Measurements from ENCODE around the gene RBM19.

RBM19 gene

GRCh38 chr12:113781415-113782198, 184.5 kb downstream of the RBM19 start:
- WGBS (ENCODE audit: insufficient coverage): 67% methylated on average over 10 of the region's 10 CpGs
- ChIA-PET CTCF (no interaction called here), POLR2A (no interaction called here)
- Histone ChIP-seq H3K4me1 (ENCODE audit: control extremely low read depth in 1 of 4, control insufficient read depth in 4 of 4, insufficient read depth in 4 of 4, low read length in 3 of 4) (no peaks in the 10 kb centered on the region), H3K36me3 (ENCODE audit: control insufficient read depth in 4 of 4, insufficient read depth in 4 of 4, low read length in 3 of 4) (no peaks in the 10 kb centered on the region), H3K4me3 (ENCODE audit: control insufficient read depth in 1 of 7, extremely low read depth in 1 of 7, insufficient read depth in 4 of 7, low read depth in 2 of 7, low read length in 6 of 7) (no peak overlapping the region), H3K27ac (ENCODE audit: insufficient read depth in 1 of 2, low read depth in 1 of 2, low read length in 2 of 2, poor library complexity in 1 of 2, severe bottlenecking in 2 of 2) (no peak overlapping the region), H3K27me3 (replicated peaks in 2 of 5; ENCODE audit: control insufficient read depth in 4 of 5, insufficient read depth in 5 of 5, low read length in 4 of 5) (peaks cover 0 to 66% (median 27%) of the 10 kb centered on the region in 5 experiments), H3K9me3 (ENCODE audit: control extremely low read depth in 1 of 5, control insufficient read depth in 4 of 5, insufficient read depth in 2 of 5, low read depth in 1 of 5, low read length in 4 of 5) (peaks cover 0 to 10% (median 2%) of the 10 kb centered on the region in 5 experiments)
- DNase-seq: no peak

- Histone ChIP-seq H3K27me3 (replicated peaks in 2 of 5; ENCODE audit: control insufficient read depth in 4 of 5, insufficient read depth in 5 of 5, low read length in 4 of 5) (peaks cover 0 to 64% (median 21%) of the 10 kb centered on the region in 5 experiments), H3K4me1 (ENCODE audit: control extremely low read depth in 1 of 4, control insufficient read depth in 4 of 4, insufficient read depth in 4 of 4, low read length in 3 of 4) (no peaks in the 10 kb centered on the region), H3K4me3 (ENCODE audit: control insufficient read depth in 1 of 7, extremely low read depth in 1 of 7, insufficient read depth in 4 of 7, low read depth in 2 of 7, low read length in 6 of 7) (no peak overlapping the region), H3K36me3 (ENCODE audit: control insufficient read depth in 4 of 4, insufficient read depth in 4 of 4, low read length in 3 of 4) (no peaks in the 10 kb centered on the region), H3K9me3 (ENCODE audit: control extremely low read depth in 1 of 5, control insufficient read depth in 4 of 5, insufficient read depth in 2 of 5, low read depth in 1 of 5, low read length in 4 of 5) (peaks cover 0 to 5% (median 0%) of the 10 kb centered on the region in 5 experiments), H3K27ac (ENCODE audit: insufficient read depth in 1 of 2, low read depth in 1 of 2, low read length in 2 of 2, poor library complexity in 1 of 2, severe bottlenecking in 2 of 2) (no peak overlapping the region)
- ChIA-PET POLR2A (no interaction called here), CTCF (no interaction called here)
- no peak for DNase-seq
- WGBS (ENCODE audit: insufficient coverage): 100% methylated on average over 1 of the region's 2 CpGs
Observed at GRCh38 chr12:113779774-113780173, 186.4 kb downstream of the RBM19 start.

GRCh38 chr12:113778432-113779132, 187.5 kb downstream of the RBM19 start:
- Histone ChIP-seq H3K27ac (ENCODE audit: insufficient read depth in 1 of 2, low read depth in 1 of 2, low read length in 2 of 2, poor library complexity in 1 of 2, severe bottlenecking in 2 of 2) (no peak overlapping the region), H3K36me3 (ENCODE audit: control insufficient read depth in 4 of 4, insufficient read depth in 4 of 4, low read length in 3 of 4) (no peaks in the 10 kb centered on the region), H3K4me3 (ENCODE audit: control insufficient read depth in 1 of 7, extremely low read depth in 1 of 7, insufficient read depth in 4 of 7, low read depth in 2 of 7, low read length in 6 of 7) (no peak overlapping the region), H3K4me1 (ENCODE audit: control extremely low read depth in 1 of 4, control insufficient read depth in 4 of 4, insufficient read depth in 4 of 4, low read length in 3 of 4) (no peaks in the 10 kb centered on the region), H3K9me3 (ENCODE audit: control extremely low read depth in 1 of 5, control insufficient read depth in 4 of 5, insufficient read depth in 2 of 5, low read depth in 1 of 5, low read length in 4 of 5) (peaks cover 0 to 5% (median 0%) of the 10 kb centered on the region in 5 experiments), H3K27me3 (replicated peaks in 2 of 5; ENCODE audit: control insufficient read depth in 4 of 5, insufficient read depth in 5 of 5, low read length in 4 of 5) (peaks cover 0 to 59% (median 12%) of the 10 kb centered on the region in 5 experiments)
- ChIA-PET POLR2A (no interaction called here), CTCF (interaction anchor here (0.6 kb wide), 1 partner anchor 942 kb away, joined by 3 read pairs; no protein-coding TSS in a partner anchor)
- no peak for DNase-seq
- 58% methylated on average over 8 of the region's 12 CpGs for WGBS (ENCODE audit: insufficient coverage)

GRCh38 chr12:113777751-113778150, 188.4 kb downstream of the RBM19 start:
- ChIA-PET POLR2A (no interaction called here), CTCF (no interaction called here)
- Histone ChIP-seq H3K9me3 (ENCODE audit: control extremely low read depth in 1 of 5, control insufficient read depth in 4 of 5, insufficient read depth in 2 of 5, low read depth in 1 of 5, low read length in 4 of 5) (peaks cover 0 to 5% (median 0%) of the 10 kb centered on the region in 5 experiments), H3K27me3 (replicated peaks in 2 of 5; ENCODE audit: control insufficient read depth in 4 of 5, insufficient read depth in 5 of 5, low read length in 4 of 5) (peaks cover 0 to 53% (median 15%) of the 10 kb centered on the region in 5 experiments), H3K4me3 (ENCODE audit: control insufficient read depth in 1 of 7, extremely low read depth in 1 of 7, insufficient read depth in 4 of 7, low read depth in 2 of 7, low read length in 6 of 7) (no peak overlapping the region), H3K36me3 (ENCODE audit: control insufficient read depth in 4 of 4, insufficient read depth in 4 of 4, low read length in 3 of 4) (no peaks in the 10 kb centered on the region), H3K4me1 (ENCODE audit: control extremely low read depth in 1 of 4, control insufficient read depth in 4 of 4, insufficient read depth in 4 of 4, low read length in 3 of 4) (no peaks in the 10 kb centered on the region), H3K27ac (ENCODE audit: insufficient read depth in 1 of 2, low read depth in 1 of 2, low read length in 2 of 2, poor library complexity in 1 of 2, severe bottlenecking in 2 of 2) (no peak overlapping the region)
- 100% methylated on average over 1 of the region's 2 CpGs for WGBS (ENCODE audit: insufficient coverage)
- no peak for DNase-seq

GRCh38 chr12:113776536-113776935, 189.6 kb downstream of the RBM19 start:
- DNase-seq: no peak
- Histone ChIP-seq H3K27ac (ENCODE audit: insufficient read depth in 1 of 2, low read depth in 1 of 2, low read length in 2 of 2, poor library complexity in 1 of 2, severe bottlenecking in 2 of 2) (no peak overlapping the region), H3K4me1 (ENCODE audit: control extremely low read depth in 1 of 4, control insufficient read depth in 4 of 4, insufficient read depth in 4 of 4, low read length in 3 of 4) (no peaks in the 10 kb centered on the region), H3K36me3 (ENCODE audit: control insufficient read depth in 4 of 4, insufficient read depth in 4 of 4, low read length in 3 of 4) (no peaks in the 10 kb centered on the region), H3K4me3 (ENCODE audit: control insufficient read depth in 1 of 7, extremely low read depth in 1 of 7, insufficient read depth in 4 of 7, low read depth in 2 of 7, low read length in 6 of 7) (no peak overlapping the region), H3K27me3 (replicated peaks in 2 of 5; ENCODE audit: control insufficient read depth in 4 of 5, insufficient read depth in 5 of 5, low read length in 4 of 5) (peaks cover 0 to 41% (median 11%) of the 10 kb centered on the region in 5 experiments), H3K9me3 (ENCODE audit: control extremely low read depth in 1 of 5, control insufficient read depth in 4 of 5, insufficient read depth in 2 of 5, low read depth in 1 of 5, low read length in 4 of 5) (peaks cover 0 to 4% (median 0%) of the 10 kb centered on the region in 5 experiments)
- 84% methylated on average over 7 of the region's 7 CpGs for WGBS (ENCODE audit: insufficient coverage)
- ChIA-PET POLR2A (no interaction called here), CTCF (interaction anchor here (0.6 kb wide), 1 partner anchor 138 kb away, joined by 3 read pairs; no protein-coding TSS in a partner anchor)

- Histone ChIP-seq H3K36me3 (ENCODE audit: control insufficient read depth in 4 of 4, insufficient read depth in 4 of 4, low read length in 3 of 4) (no peaks in the 10 kb centered on the region), H3K4me3 (ENCODE audit: control insufficient read depth in 1 of 7, extremely low read depth in 1 of 7, insufficient read depth in 4 of 7, low read depth in 2 of 7, low read length in 6 of 7) (no peak overlapping the region), H3K4me1 (ENCODE audit: control extremely low read depth in 1 of 4, control insufficient read depth in 4 of 4, insufficient read depth in 4 of 4, low read length in 3 of 4) (no peaks in the 10 kb centered on the region), H3K27ac (ENCODE audit: insufficient read depth in 1 of 2, low read depth in 1 of 2, low read length in 2 of 2, poor library complexity in 1 of 2, severe bottlenecking in 2 of 2) (no peak overlapping the region), H3K9me3 (ENCODE audit: control extremely low read depth in 1 of 5, control insufficient read depth in 4 of 5, insufficient read depth in 2 of 5, low read depth in 1 of 5, low read length in 4 of 5) (no peaks in the 10 kb centered on the region), H3K27me3 (replicated peaks in 2 of 5; ENCODE audit: control insufficient read depth in 4 of 5, insufficient read depth in 5 of 5, low read length in 4 of 5) (peaks cover 0 to 32% (median 6%) of the 10 kb centered on the region in 5 experiments)
- ChIA-PET POLR2A (no interaction called here), CTCF (no interaction called here)
- no peak for DNase-seq
- 100% methylated on average over 2 of the region's 5 CpGs for WGBS (ENCODE audit: insufficient coverage)
Observed at GRCh38 chr12:113774526-113774925, 191.6 kb downstream of the RBM19 start.

- 93% methylated on average over 6 of the region's 6 CpGs for WGBS (ENCODE audit: insufficient coverage)
- Histone ChIP-seq H3K9me3 (ENCODE audit: control extremely low read depth in 1 of 5, control insufficient read depth in 4 of 5, insufficient read depth in 2 of 5, low read depth in 1 of 5, low read length in 4 of 5) (no peaks in the 10 kb centered on the region), H3K27ac (ENCODE audit: insufficient read depth in 1 of 2, low read depth in 1 of 2, low read length in 2 of 2, poor library complexity in 1 of 2, severe bottlenecking in 2 of 2) (no peak overlapping the region), H3K4me1 (ENCODE audit: control extremely low read depth in 1 of 4, control insufficient read depth in 4 of 4, insufficient read depth in 4 of 4, low read length in 3 of 4) (no peaks in the 10 kb centered on the region), H3K27me3 (replicated peaks in 2 of 5; ENCODE audit: control insufficient read depth in 4 of 5, insufficient read depth in 5 of 5, low read length in 4 of 5) (peaks cover 0 to 13% (median 2%) of the 10 kb centered on the region in 5 experiments), H3K36me3 (ENCODE audit: control insufficient read depth in 4 of 4, insufficient read depth in 4 of 4, low read length in 3 of 4) (no peaks in the 10 kb centered on the region), H3K4me3 (ENCODE audit: control insufficient read depth in 1 of 7, extremely low read depth in 1 of 7, insufficient read depth in 4 of 7, low read depth in 2 of 7, low read length in 6 of 7) (no peak overlapping the region)
- CTCF ChIA-PET: no interaction called here
- no peak for DNase-seq
- POLR2A ChIA-PET: no interaction called here
Observed at GRCh38 chr12:113772505-113773030, 193.6 kb downstream of the RBM19 start.

Measured in common myeloid progenitor, CD34-positive (primary cell).